ENCODE measurements around the gene UPK2. TPM values are rescaled to one million over a fixed set of nuclear protein-coding genes. Genes with fewer than 3 reads are reported as not detected.

The UPK2 gene
- total and polyA plus RNA-seq, 10 donors, result 0.09 to 0.13 TPM; not detected in 8

- 0 to 4% (median 2%) methylated on average over 13 to 20 of the region's 20 CpGs for WGBS, 5 donors
- peak overlapping the region; percentile 92 to 98 (median 96) for H3K27ac ChIP-seq
- intact Hi-C loops (cut with DNase I; ENCODE audit: low total_unique reads), result no loop called here
- peak; percentile 91 for DNase-seq
- no peaks in the 10 kb centered on the region for H3K9me3 ChIP-seq
- peaks cover 24 to 55% (median 39%) of the 10 kb centered on the region in 6 donors for H3K4me1 ChIP-seq
- no peaks in the 10 kb centered on the region for H3K36me3 ChIP-seq
- TF ChIP-seq CTCF (IDR thresholded peaks at IDR 0.05 in 8 of 11, conservative IDR thresholded peaks at IDR 0.05 in 3 of 11) (peak; percentile 90 to 100 (median 96)), POLR2A (IDR thresholded peaks at IDR 0.05) (peak in 1 of 3 donors; percentile 31), POLR2AphosphoS5 (IDR thresholded peaks at IDR 0.05) (peak in 2 of 3 donors; percentile 50 to 68)
- H3K27me3 ChIP-seq (replicated peaks in 1 of 7), result no peaks in the 10 kb centered on the region
- peak overlapping the region; percentile 70 to 92 (median 78) for H3K4me3 ChIP-seq
Observed at GRCh38 chr11:118930094-118930712, 25.9 kb upstream of the UPK2 start.

GRCh38 chr11:118931571-118931970, 24.5 kb upstream of the UPK2 start:
- Histone ChIP-seq H3K4me3 (no peak overlapping the region), H3K36me3 (no peaks in the 10 kb centered on the region), H3K4me1 (peaks cover 24 to 50% (median 31%) of the 10 kb centered on the region in 6 donors), H3K9me3 (no peaks in the 10 kb centered on the region), H3K27ac (no peak overlapping the region), H3K27me3 (replicated peaks in 1 of 7) (no peaks in the 10 kb centered on the region)
- TF ChIP-seq CTCF (IDR thresholded peaks at IDR 0.05 in 8 of 11, conservative IDR thresholded peaks at IDR 0.05 in 3 of 11) (no peak), POLR2AphosphoS5 (IDR thresholded peaks at IDR 0.05) (no peak), POLR2A (IDR thresholded peaks at IDR 0.05) (no peak)
- no peak for DNase-seq
- intact Hi-C loops (cut with DNase I; ENCODE audit: low total_unique reads), result no loop called here

GRCh38 chr11:118933486-118933885, 22.6 kb upstream of the UPK2 start:
- 52 to 72% (median 71%) methylated on average over 4 of the region's 4 CpGs for WGBS, 5 donors
- peaks cover 8 to 31% (median 13%) of the 10 kb centered on the region in 6 donors for H3K4me1 ChIP-seq
- H3K27me3 ChIP-seq (replicated peaks in 1 of 7), result no peaks in the 10 kb centered on the region
- no peaks in the 10 kb centered on the region for H3K36me3 ChIP-seq
- no peaks in the 10 kb centered on the region for H3K9me3 ChIP-seq
- intact Hi-C loops (cut with DNase I; ENCODE audit: low total_unique reads), result no loop called here
- no peak overlapping the region for H3K4me3 ChIP-seq
- no peak for DNase-seq
- no peak overlapping the region for H3K27ac ChIP-seq
- no peak for TF ChIP-seq POLR2AphosphoS5 (IDR thresholded peaks at IDR 0.05)
- no peak for TF ChIP-seq CTCF (IDR thresholded peaks at IDR 0.05 in 8 of 11, conservative IDR thresholded peaks at IDR 0.05 in 3 of 11)
- no peak for TF ChIP-seq POLR2A (IDR thresholded peaks at IDR 0.05)

GRCh38 chr11:118935376-118935775, 20.7 kb upstream of the UPK2 start:
- no peak overlapping the region for H3K27ac ChIP-seq
- intact Hi-C loops (cut with DNase I; ENCODE audit: low total_unique reads), result no loop called here
- no peak for DNase-seq
- WGBS, 5 donors, result 52 to 77% (median 59%) methylated on average over 8 of the region's 8 CpGs
- H3K9me3 ChIP-seq, result no peaks in the 10 kb centered on the region
- TF ChIP-seq POLR2A (IDR thresholded peaks at IDR 0.05) (no peak), POLR2AphosphoS5 (IDR thresholded peaks at IDR 0.05) (peak in 2 of 3 donors; percentile 10 to 42)
- H3K4me3 ChIP-seq, result no peak overlapping the region
- H3K36me3 ChIP-seq, result no peaks in the 10 kb centered on the region
- H3K27me3 ChIP-seq (replicated peaks in 1 of 7), result no peaks in the 10 kb centered on the region
- H3K4me1 ChIP-seq, result peaks cover 10 to 34% (median 12%) of the 10 kb centered on the region in 6 donors
